ENCODE measurements around the gene CFAP251.
"Not testable (repeated sequence)": the region's sequence is repeated elsewhere in the genome, so short reads cannot be mapped to it uniquely, and the experiment has no call there.

CFAP251 gene

GRCh38 chr12:121980892-121981272 is 62.5 kb downstream of the CFAP251 start:
- DNase-seq, result no peak

- DNase-seq, result no peak
These were observed 63.1 kb downstream of the CFAP251 start for GRCh38 chr12:121981456-121981855.

- no peak for DNase-seq
These were observed 64.6 kb downstream of the CFAP251 start for GRCh38 chr12:121982950-121983349.

- DNase-seq, result no peak
These were observed 65.3 kb downstream of the CFAP251 start for GRCh38 chr12:121983536-121984210.

- no peak for DNase-seq
These were observed 68.3 kb downstream of the CFAP251 start for GRCh38 chr12:121986489-121987245.

GRCh38 chr12:121988519-121988918 is 70.1 kb downstream of the CFAP251 start:
- DNase-seq, result not testable (repeated sequence)

- no peak for DNase-seq
These were observed 71.1 kb downstream of the CFAP251 start for GRCh38 chr12:121989276-121990113.

- DNase-seq, result no peak
These were observed 71.8 kb downstream of the CFAP251 start for GRCh38 chr12:121990114-121990647.

GRCh38 chr12:121990692-121991603 is 72.6 kb downstream of the CFAP251 start:
- no peak for DNase-seq

GRCh38 chr12:121992059-121992879 is 73.9 kb downstream of the CFAP251 start:
- DNase-seq, result peak; percentile 44

GRCh38 chr12:121996050-121996944 is 77.9 kb downstream of the CFAP251 start:
- DNase-seq, result no peak

GRCh38 chr12:121996945-121997612 is 78.7 kb downstream of the CFAP251 start:
- DNase-seq, result no peak

- DNase-seq, result no peak
These were observed 83.2 kb downstream of the CFAP251 start for GRCh38 chr12:122001466-122002209.

GRCh38 chr12:122003651-122004611 is 85.5 kb downstream of the CFAP251 start:
- peak; percentile 75 for DNase-seq

- DNase-seq, result no peak
These were observed 86.3 kb downstream of the CFAP251 start for GRCh38 chr12:122004633-122005071.

GRCh38 chr12:122005252-122005776 is 86.9 kb downstream of the CFAP251 start:
- no peak for DNase-seq
